ENCODE results near the gene NOSIP. TPM values are rescaled to one million over a fixed set of nuclear protein-coding genes. Genes with fewer than 3 reads are reported as not detected.

Gene NOSIP
- total and polyA plus RNA-seq, 3 experiments from 2014 or later = 62.5 to 414 (median 64.3) TPM

- ChIA-PET CTCF (interaction anchor here (1.0 to 11.4 kb wide), 4 partner anchors 13 to 49 kb away, joined by 3 to 128 read pairs (median 14); no protein-coding TSS in a partner anchor), POLR2A (interaction anchor here (0.6 to 1.7 kb wide), 5 partner anchors 8 to 325 kb away, joined by 3 to 9 read pairs (median 4); no protein-coding TSS in a partner anchor)
- peaks cover 50 to 62% (median 52%) of the 10 kb centered on the region in 3 donors for H3K4me1 Mint-ChIP-seq
- DNase-seq = peak in 2 of 5 donors; percentile 29 to 74
- Histone ChIP-seq H3K27ac (ENCODE audit: low read depth, low read length) (no peak overlapping the region), H3K36me3 (ENCODE audit: insufficient read depth, low read length) (peaks cover 16% of the 10 kb centered on the region), H3K27me3 (ENCODE audit: insufficient read depth, low read length, poor library complexity, severe bottlenecking) (no peaks in the 10 kb centered on the region), H3K4me3 (ENCODE audit: low read length) (no peak overlapping the region), H3K4me1 (ENCODE audit: insufficient read depth, low read length) (peaks cover 88% of the 10 kb centered on the region), H3K9me3 (ENCODE audit: low read length) (no peaks in the 10 kb centered on the region)
- peak overlapping the region; percentile 59 to 85 (median 80) for H3K4me3 Mint-ChIP-seq
- no peaks in the 10 kb centered on the region for H3K9me3 Mint-ChIP-seq
- peaks cover 7 to 23% (median 9%) of the 10 kb centered on the region in 3 donors for H3K36me3 Mint-ChIP-seq
- H3K27me3 Mint-ChIP-seq = peaks cover 0 to 3% of the 10 kb centered on the region in 2 donors
- peak overlapping the region; percentile 83 to 97 (median 94) for H3K27ac Mint-ChIP-seq
Observed at GRCh38 chr19:49552749-49553148, 27.6 kb downstream of the NOSIP start.

GRCh38 chr19:49551531-49551930 lies 28.8 kb downstream of the NOSIP start:
- no peak overlapping the region for H3K27ac ChIP-seq (ENCODE audit: low read depth, low read length)
- CTCF ChIA-PET = interaction anchor here (0.8 to 11.4 kb wide), 6 partner anchors 13 to 121 kb away, joined by 3 to 128 read pairs (median 4); no protein-coding TSS in a partner anchor
- H3K4me1 Mint-ChIP-seq = peaks cover 51 to 64% (median 55%) of the 10 kb centered on the region in 3 donors

GRCh38 chr19:49549045-49549444 lies 31.3 kb downstream of the NOSIP start:
- Mint-ChIP-seq H3K36me3 (peaks cover 1 to 3% (median 2%) of the 10 kb centered on the region in 3 donors), H3K27me3 (peaks cover 0 to 4% of the 10 kb centered on the region in 2 donors), H3K4me1 (peaks cover 36 to 44% (median 41%) of the 10 kb centered on the region in 3 donors), H3K4me3 (peak overlapping the region in 3 of 7 donors; percentile 22 to 27 (median 25)), H3K9me3 (no peaks in the 10 kb centered on the region), H3K27ac (peak overlapping the region in 4 of 8 donors; percentile 36 to 96 (median 74))
- H3K4me1 ChIP-seq (ENCODE audit: insufficient read depth, low read length) = peaks cover 67% of the 10 kb centered on the region
- ChIA-PET POLR2A (interaction anchor here (0.5 to 2.4 kb wide), 3 partner anchors 20 to 433 kb away, joined by 3 to 15 read pairs (median 5); no protein-coding TSS in a partner anchor), CTCF (interaction anchor here (0.6 to 6.7 kb wide), 8 partner anchors 13 to 154 kb away, joined by 3 to 138 read pairs (median 26); partner anchors contain the start of gene RCN3)
- no peaks in the 10 kb centered on the region for H3K9me3 ChIP-seq (ENCODE audit: low read length)
- H3K36me3 ChIP-seq (ENCODE audit: insufficient read depth, low read length) = no peaks in the 10 kb centered on the region
- H3K4me3 ChIP-seq (ENCODE audit: low read length) = no peak overlapping the region
- DNase-seq = no peak
- no peak overlapping the region for H3K27ac ChIP-seq (ENCODE audit: low read depth, low read length)
- no peaks in the 10 kb centered on the region for H3K27me3 ChIP-seq (ENCODE audit: insufficient read depth, low read length, poor library complexity, severe bottlenecking)

More at GRCh38 chr19:49551531-49551930, 28.8 kb downstream of the NOSIP start:
- no peak overlapping the region for H3K4me3 ChIP-seq (ENCODE audit: low read length)
- H3K36me3 Mint-ChIP-seq = peaks cover 3 to 15% (median 5%) of the 10 kb centered on the region in 3 donors
- peaks cover 0 to 3% of the 10 kb centered on the region in 2 donors for H3K27me3 Mint-ChIP-seq
- no peaks in the 10 kb centered on the region for H3K27me3 ChIP-seq (ENCODE audit: insufficient read depth, low read length, poor library complexity, severe bottlenecking)
- H3K27ac Mint-ChIP-seq = peak overlapping the region in 7 of 8 donors; percentile 23 to 69 (median 42)
- H3K9me3 ChIP-seq (ENCODE audit: low read length) = no peaks in the 10 kb centered on the region
- no peak for DNase-seq
- H3K4me3 Mint-ChIP-seq = peak overlapping the region in 2 of 7 donors; percentile 11 to 63
- peaks cover 87% of the 10 kb centered on the region for H3K4me1 ChIP-seq (ENCODE audit: insufficient read depth, low read length)
- POLR2A ChIA-PET = interaction anchor here (0.8 to 1.5 kb wide), 2 partner anchors 9 to 15 kb away, joined by 4 to 5 read pairs; no protein-coding TSS in a partner anchor
- peaks cover 7% of the 10 kb centered on the region for H3K36me3 ChIP-seq (ENCODE audit: insufficient read depth, low read length)
- no peaks in the 10 kb centered on the region for H3K9me3 Mint-ChIP-seq

- POLR2A ChIA-PET = interaction anchor here (0.7 to 2.0 kb wide), 8 partner anchors 13 to 77 kb away, joined by 3 to 23 read pairs (median 4); partner anchors contain the start of genes NOSIP, PRRG2 and RCN3
- H3K27ac ChIP-seq (ENCODE audit: low read depth, low read length) = no peak overlapping the region
Observed at GRCh38 chr19:49546825-49547565, 33.4 kb downstream of the NOSIP start.

GRCh38 chr19:49544154-49544553 lies 36.2 kb downstream of the NOSIP start:
- CTCF ChIA-PET = no interaction called here
- Histone ChIP-seq H3K27me3 (ENCODE audit: insufficient read depth, low read length, poor library complexity, severe bottlenecking) (no peaks in the 10 kb centered on the region), H3K36me3 (ENCODE audit: insufficient read depth, low read length) (no peaks in the 10 kb centered on the region), H3K4me1 (ENCODE audit: insufficient read depth, low read length) (peaks cover 26% of the 10 kb centered on the region), H3K9me3 (ENCODE audit: low read length) (no peaks in the 10 kb centered on the region), H3K4me3 (ENCODE audit: low read length) (no peak overlapping the region), H3K27ac (ENCODE audit: low read depth, low read length) (no peak overlapping the region)
- Mint-ChIP-seq H3K9me3 (no peaks in the 10 kb centered on the region), H3K4me1 (peaks cover 14 to 21% (median 20%) of the 10 kb centered on the region in 3 donors), H3K4me3 (no peak overlapping the region), H3K27me3 (peaks cover 0 to 1% of the 10 kb centered on the region in 2 donors), H3K36me3 (no peaks in the 10 kb centered on the region), H3K27ac (peak overlapping the region in 4 of 8 donors; percentile 6 to 68 (median 50))
- DNase-seq = no peak
- POLR2A ChIA-PET = no interaction called here

More at GRCh38 chr19:49546825-49547565, 33.4 kb downstream of the NOSIP start:
- peak overlapping the region in 7 of 8 donors; percentile 15 to 85 (median 77) for H3K27ac Mint-ChIP-seq
- Histone ChIP-seq H3K4me3 (ENCODE audit: low read length) (peak overlapping the region; percentile 45), H3K9me3 (ENCODE audit: low read length) (no peaks in the 10 kb centered on the region), H3K27me3 (ENCODE audit: insufficient read depth, low read length, poor library complexity, severe bottlenecking) (no peaks in the 10 kb centered on the region), H3K4me1 (ENCODE audit: insufficient read depth, low read length) (peaks cover 52% of the 10 kb centered on the region), H3K36me3 (ENCODE audit: insufficient read depth, low read length) (no peaks in the 10 kb centered on the region)
- peak overlapping the region in 6 of 7 donors; percentile 5 to 84 (median 73) for H3K4me3 Mint-ChIP-seq
- CTCF ChIA-PET = interaction anchor here (0.6 to 6.7 kb wide), 28 partner anchors 11 to 282 kb away, joined by 3 to 138 read pairs (median 5); partner anchors contain the start of genes ALDH16A1, BCL2L12, FCGRT and FLT3LG
- H3K27me3 Mint-ChIP-seq = peaks cover 0 to 1% of the 10 kb centered on the region in 2 donors
- H3K36me3 Mint-ChIP-seq = no peaks in the 10 kb centered on the region
- peaks cover 21 to 30% (median 28%) of the 10 kb centered on the region in 3 donors for H3K4me1 Mint-ChIP-seq
- H3K9me3 Mint-ChIP-seq = no peaks in the 10 kb centered on the region
- DNase-seq = peak; percentile 41 to 76 (median 73)

GRCh38 chr19:49543032-49543431 lies 37.3 kb downstream of the NOSIP start:
- no peak overlapping the region for H3K27ac ChIP-seq (ENCODE audit: low read depth, low read length)
- no peaks in the 10 kb centered on the region for H3K27me3 ChIP-seq (ENCODE audit: insufficient read depth, low read length, poor library complexity, severe bottlenecking)
- H3K27me3 Mint-ChIP-seq = peaks cover 0 to 1% of the 10 kb centered on the region in 2 donors
- ChIA-PET POLR2A (no interaction called here), CTCF (interaction anchor here (1.6 kb wide), 1 partner anchor 26 kb away, joined by 7 read pairs; no protein-coding TSS in a partner anchor)
- H3K4me3 ChIP-seq (ENCODE audit: low read length) = no peak overlapping the region
- peaks cover 9 to 14% (median 13%) of the 10 kb centered on the region in 3 donors for H3K4me1 Mint-ChIP-seq
- no peak overlapping the region for H3K27ac Mint-ChIP-seq
- H3K4me1 ChIP-seq (ENCODE audit: insufficient read depth, low read length) = peaks cover 15% of the 10 kb centered on the region
- DNase-seq = no peak
- H3K36me3 ChIP-seq (ENCODE audit: insufficient read depth, low read length) = no peaks in the 10 kb centered on the region
- H3K4me3 Mint-ChIP-seq = no peak overlapping the region
- H3K9me3 Mint-ChIP-seq = no peaks in the 10 kb centered on the region
- H3K9me3 ChIP-seq (ENCODE audit: low read length) = no peaks in the 10 kb centered on the region
- H3K36me3 Mint-ChIP-seq = no peaks in the 10 kb centered on the region

GRCh38 chr19:49542446-49542845 lies 37.9 kb downstream of the NOSIP start:
- POLR2A ChIA-PET = no interaction called here
- H3K4me3 ChIP-seq (ENCODE audit: low read length) = no peak overlapping the region
- CTCF ChIA-PET = interaction anchor here (1.6 kb wide), 1 partner anchor 27 kb away, joined by 7 read pairs; no protein-coding TSS in a partner anchor

More at GRCh38 chr19:49542446-49542845, 37.9 kb downstream of the NOSIP start:
- H3K27me3 Mint-ChIP-seq = peaks cover 0 to 1% of the 10 kb centered on the region in 2 donors
- H3K9me3 Mint-ChIP-seq = no peaks in the 10 kb centered on the region
- DNase-seq = no peak
- peaks cover 9 to 12% (median 12%) of the 10 kb centered on the region in 3 donors for H3K4me1 Mint-ChIP-seq
- H3K36me3 Mint-ChIP-seq = no peaks in the 10 kb centered on the region
- no peak overlapping the region for H3K27ac Mint-ChIP-seq
- Histone ChIP-seq H3K27ac (ENCODE audit: low read depth, low read length) (no peak overlapping the region), H3K9me3 (ENCODE audit: low read length) (no peaks in the 10 kb centered on the region), H3K4me1 (ENCODE audit: insufficient read depth, low read length) (peaks cover 11% of the 10 kb centered on the region), H3K36me3 (ENCODE audit: insufficient read depth, low read length) (no peaks in the 10 kb centered on the region), H3K27me3 (ENCODE audit: insufficient read depth, low read length, poor library complexity, severe bottlenecking) (no peaks in the 10 kb centered on the region)
- no peak overlapping the region for H3K4me3 Mint-ChIP-seq

All from CD8-positive, alpha-beta memory T cell (primary cell).